H1 (cell line): ENCODE data around the gene PORCN. TPM values are rescaled to one million over a fixed set of nuclear protein-coding genes. Genes with fewer than 3 reads are reported as not detected.

Source experiments
- CTCF ChIA-PET: fragments of 300-600 bp; sonication (Branson Sonifier 250); formaldehyde crosslinking; loops from one replicate; lab custom pipeline; 2021; ENCODE audit not compliant: partially characterized antibody; lab: Charles Lee
- POLR2A ChIA-PET: fragments of 300-600 bp; sonication (Branson Sonifier 250); formaldehyde crosslinking; loops from one replicate; lab custom pipeline; 2021; ENCODE audit warnings: inconsistent platforms; ENCODE audit not compliant: partially characterized antibody; lab: Charles Lee
- DNase-seq, 2 experiments: peaks; one replicate each; pipeline versions ENCODE4 v3.0.0 to v3.0.0-alpha.2; 2010 to 2022; ENCODE audit warnings: low spot score in 2 of 2, low read depth in 1 of 2, mixed read lengths in 1 of 2
- FAIRE-seq: peaks from 2 replicates; lab custom pipeline; 2011; peaks lifted over from hg19 to GRCh38; lab: Jason Lieb, UNC
- H2AFZ ChIP-seq: 2 replicates; pipeline ENCODE4 v1.8.1; 2012; ENCODE audit warnings: low read length, inconsistent platforms
- H2AK5ac ChIP-seq: 2 replicates; pipeline ENCODE4 v1.6.1; 2013; ENCODE audit warnings: low read depth, low read length
- H2BK120ac ChIP-seq: replicated peaks from 2 replicates; pipeline ENCODE3; 2013; ENCODE audit warnings: low read depth, low read length, inconsistent platforms
- H2BK12ac ChIP-seq: 2 replicates; pipeline ENCODE4 v1.6.1; 2013; ENCODE audit warnings: low read depth, low read length
- H2BK15ac ChIP-seq: 2 replicates; pipeline ENCODE4 v1.6.1; 2013; ENCODE audit warnings: low read length
- H2BK20ac ChIP-seq: 2 replicates; pipeline ENCODE4 v1.6.1; 2013; ENCODE audit warnings: low read length
- H2BK5ac ChIP-seq: 2 replicates; pipeline ENCODE4 v1.6.1; 2013; ENCODE audit warnings: low read depth, low read length
- H3K14ac ChIP-seq: 2 replicates; pipeline ENCODE4 v1.6.1; 2013; ENCODE audit warnings: inconsistent platforms; ENCODE audit not compliant: insufficient read length
- H3K18ac ChIP-seq: 2 replicates; pipeline ENCODE4 v1.6.1; 2013; ENCODE audit warnings: low read length; ENCODE audit errors: extremely low read depth
- H3K23ac ChIP-seq: 2 replicates; pipeline ENCODE4 v1.6.1; 2013; ENCODE audit warnings: inconsistent platforms; ENCODE audit not compliant: insufficient read length
- H3K23me2 ChIP-seq: 2 replicates; pipeline ENCODE4 v1.6.1; 2013; ENCODE audit warnings: low read depth, low read length
- H3K27ac ChIP-seq: 2 replicates; pipeline ENCODE4 v1.6.1; 2011; ENCODE audit warnings: low read depth, low read length, inconsistent platforms
- H3K27me3 ChIP-seq, 4 experiments: replicated peaks in 1 of 4; 1 replicate in 1 of 4; 2 replicates in 3 of 4; pipeline versions ENCODE4 v1.6.1 to v1.8.1; 2011 to 2013; ENCODE audit warnings: low read length in 3 of 4, mild to moderate bottlenecking in 3 of 4, inconsistent platforms in 2 of 4, mixed read lengths in 2 of 4, moderate library complexity in 1 of 4; ENCODE audit not compliant: control insufficient read depth in 3 of 4, insufficient read depth in 3 of 4; ENCODE audit errors: extremely low read depth in 1 of 4
- H3K36me3 ChIP-seq, 4 experiments: 2 replicates each; pipeline versions ENCODE4 v1.6.1 to v1.8.1; 2011 to 2013; ENCODE audit warnings: mild to moderate bottlenecking in 4 of 4, low read length in 3 of 4, moderate library complexity in 2 of 4, control low read depth in 1 of 4, inconsistent platforms in 1 of 4; ENCODE audit not compliant: insufficient read depth in 4 of 4, control insufficient read depth in 2 of 4
- H3K4ac ChIP-seq: replicated peaks from 2 replicates; pipeline ENCODE3; 2013; ENCODE audit warnings: low read length, low read depth, mixed read lengths, inconsistent platforms; ENCODE audit not compliant: insufficient read length
- H3K4me1 ChIP-seq, 4 experiments: replicated peaks in 1 of 4; 1 replicate in 1 of 4; 2 replicates in 3 of 4; pipeline versions ENCODE4 v1.6.1 to v1.8.1; 2011 to 2013; ENCODE audit warnings: low read length in 3 of 4, inconsistent platforms in 2 of 4, mixed read lengths in 1 of 4; ENCODE audit not compliant: insufficient read depth in 4 of 4, control insufficient read depth in 3 of 4
- H3K4me2 ChIP-seq, 2 experiments: 2 replicates each; pipeline versions ENCODE4 v1.6.1 to v1.8.1; 2011 to 2013; ENCODE audit warnings: low read depth in 2 of 2, low read length in 2 of 2, control low read depth in 1 of 2, inconsistent platforms in 1 of 2, mild to moderate bottlenecking in 1 of 2; ENCODE audit not compliant: insufficient read depth in 1 of 2
- H3K4me3 ChIP-seq, 4 experiments: fragments of 200-600, 300-600 bp in 1 of 4; sonication (generic), shearing (Covaris generic), sonication (Bioruptor Twin) in 1 of 4; 2 replicates each; pipeline versions ENCODE4 v1.5.1 to v1.8.1; 2011 to 2016; ENCODE audit warnings: low read length in 4 of 4, low read depth in 3 of 4, control low read depth in 2 of 4, inconsistent platforms in 2 of 4, mild to moderate bottlenecking in 2 of 4, mixed read lengths in 1 of 4, moderate library complexity in 1 of 4; ENCODE audit not compliant: insufficient read depth in 2 of 4; ENCODE audit errors: extremely low read depth in 1 of 4
- H3K56ac ChIP-seq: replicated peaks from 2 replicates; pipeline ENCODE3; 2013; ENCODE audit warnings: low read depth, mild to moderate bottlenecking, mixed read lengths, low read length, inconsistent platforms; ENCODE audit not compliant: insufficient read length
- H3K79me1 ChIP-seq: 2 replicates; pipeline ENCODE4 v1.6.1; 2013; ENCODE audit warnings: low read depth, low read length, control low read depth
- H3K79me2 ChIP-seq, 2 experiments: 2 replicates each; pipeline versions ENCODE4 v1.6.1 to v1.8.1; 2012 to 2013; ENCODE audit warnings: low read length in 2 of 2, mild to moderate bottlenecking in 2 of 2, inconsistent platforms in 1 of 2; ENCODE audit not compliant: insufficient read depth in 2 of 2, control insufficient read depth in 1 of 2
- H3K9ac ChIP-seq, 4 experiments: replicated peaks in 1 of 4; 1 replicate in 1 of 4; 2 replicates in 3 of 4; pipeline versions ENCODE4 v1.6.1 to v1.8.1; 2011 to 2013; ENCODE audit warnings: low read depth in 3 of 4, low read length in 3 of 4, control low read depth in 2 of 4, mild to moderate bottlenecking in 2 of 4, moderate library complexity in 2 of 4, inconsistent platforms in 1 of 4; ENCODE audit errors: extremely low read depth in 1 of 4
- H3K9me3 ChIP-seq, 2 experiments: 2 replicates each; pipeline versions ENCODE4 v1.6.1 to v1.8.1; 2012 to 2013; ENCODE audit warnings: mild to moderate bottlenecking in 2 of 2, moderate library complexity in 2 of 2, control low read depth in 1 of 2, inconsistent platforms in 1 of 2, low read depth in 1 of 2, low read length in 1 of 2, mixed read lengths in 1 of 2; ENCODE audit not compliant: insufficient read depth in 2 of 2
- H4K20me1 ChIP-seq, 2 experiments: replicated peaks in 1 of 2; 2 replicates each; pipeline versions ENCODE3 to v1.8.1; 2011 to 2013; ENCODE audit warnings: inconsistent platforms in 2 of 2, low read length in 2 of 2, mild to moderate bottlenecking in 1 of 2; ENCODE audit not compliant: insufficient read depth in 2 of 2, control insufficient read depth in 1 of 2
- H4K5ac ChIP-seq: 2 replicates; pipeline ENCODE4 v1.6.1; 2013; ENCODE audit warnings: low read length, low read depth, mixed read lengths, inconsistent platforms; ENCODE audit not compliant: insufficient read length
- H4K8ac ChIP-seq: 2 replicates; pipeline ENCODE4 v1.8.0; 2013; ENCODE audit warnings: mild to moderate bottlenecking, moderate library complexity, low read length, inconsistent platforms; ENCODE audit not compliant: insufficient read depth; ENCODE audit errors: extremely low read depth
- H4K91ac ChIP-seq: replicated peaks from 2 replicates; pipeline ENCODE3; 2013; ENCODE audit warnings: low read length, mixed read lengths, inconsistent platforms; ENCODE audit not compliant: insufficient read length
- CHD1 ChIP-seq: IDR thresholded peaks from 2 replicates; pipeline ENCODE4 v1.6.1; 2012; ENCODE audit warnings: low read depth, low read length, improper control_type of control experiment
- CTBP2 ChIP-seq: IDR thresholded peaks from 2 replicates; pipeline ENCODE4 v1.7.0; 2011; ENCODE audit warnings: borderline replicate concordance, mild to moderate bottlenecking, moderate library complexity, mixed read lengths, low read length; ENCODE audit not compliant: insufficient read depth, insufficient read length
- KDM5A ChIP-seq: fragments of 200-600 bp; IDR thresholded peaks from 2 replicates; pipeline ENCODE4 v1.7.1; 2012; ENCODE audit warnings: mild to moderate bottlenecking, low read length, inconsistent platforms, mixed read lengths
- RBBP5 ChIP-seq: IDR thresholded peaks from 2 replicates; pipeline ENCODE4 v1.7.1; 2012; ENCODE audit warnings: low read depth, mild to moderate bottlenecking, inconsistent platforms, low read length, moderate library complexity, borderline replicate concordance
- RFX5 ChIP-seq: IDR thresholded peaks from 2 replicates; pipeline ENCODE4 v1.6.1; 2011; ENCODE audit warnings: low read depth, low read length, improper control_type of control experiment, borderline replicate concordance
- SIRT6 ChIP-seq: IDR thresholded peaks from one replicate; pipeline ENCODE4 v1.7.1; 2012; ENCODE audit warnings: low read length, inconsistent platforms
- SP1 ChIP-seq: IDR thresholded peaks from 2 replicates; pipeline ENCODE4 v1.6.1; 2011; ENCODE audit warnings: low read depth, low read length
- TAF7 ChIP-seq: optimal IDR thresholded peaks from 2 replicates; pipeline ENCODE3; 2011; ENCODE audit warnings: low read depth, mild to moderate bottlenecking, inconsistent platforms, low read length, moderate library complexity, borderline replicate concordance
- TEAD4 ChIP-seq: IDR thresholded peaks from 2 replicates; pipeline ENCODE4 v1.6.1; 2012; ENCODE audit warnings: low read depth, low read length, inconsistent platforms, mixed read lengths
- YY1 ChIP-seq: IDR thresholded peaks from 2 replicates; pipeline ENCODE4 v1.6.1; 2011; ENCODE audit warnings: low read depth, mild to moderate bottlenecking, low read length
- WGBS, 2 experiments: shearing (Covaris generic) in 1 of 2; methylation state at CpG; one replicate each; pipeline versions ENCODE4 v1.1.6 to v1.1.7; 2013 to 2015; ENCODE audit warnings: low lambda C conversion rate in 2 of 2, mixed read lengths in 2 of 2, inconsistent platforms in 1 of 2, low coverage in 1 of 2, missing lambda C conversion rate in 1 of 2; ENCODE audit not compliant: insufficient replicate concordance in 2 of 2, insufficient coverage in 1 of 2, insufficient read length in 1 of 2; ENCODE audit errors: extremely low coverage in 1 of 2, missing lambda C conversion rate in 1 of 2; 5-methylcytosine and 5-hydroxymethylcytosine counted together
- polyA plus RNA-seq, 7 experiments: library from polyadenylated mRNA; depleted of rRNA in 3 of 7; stranded (reverse) in 5 of 7; unstranded in 2 of 7; fragments of >200 nt in 5 of 7; fragments of 200-250 nt in 2 of 7; gene quantifications; 1 replicate in 5 of 7; 2 replicates in 1 of 7; 4 replicates in 1 of 7; pipeline versions ENCODE4 v1.2.1 to v1.2.3, GENCODE V29; 2011 to 2013; ENCODE audit warnings: missing spikeins in 2 of 7, mixed read lengths in 2 of 7
- total RNA-seq: library from RNA; stranded (reverse); fragmentation: NEBNext Ultra II Directional; extraction: Animal tissue kit (Norgen Biotek cat#: 25700); gene quantifications from 2 replicates; pipeline ENCODE4 v1.2.1, GENCODE V29; 2021
- TF ChIP-seq, protein P1 (sequence below): IDR thresholded peaks from 2 replicates; pipeline ENCODE4 v1.6.1; 2012; ENCODE audit warnings: inconsistent platforms

PORCN gene
- total and polyA plus RNA-seq, 2 of the 8 experiments (the other 6 are each of a cell fraction or from before 2014, with no cell fraction given), result 14.6 to 34.1 TPM

DNA sequence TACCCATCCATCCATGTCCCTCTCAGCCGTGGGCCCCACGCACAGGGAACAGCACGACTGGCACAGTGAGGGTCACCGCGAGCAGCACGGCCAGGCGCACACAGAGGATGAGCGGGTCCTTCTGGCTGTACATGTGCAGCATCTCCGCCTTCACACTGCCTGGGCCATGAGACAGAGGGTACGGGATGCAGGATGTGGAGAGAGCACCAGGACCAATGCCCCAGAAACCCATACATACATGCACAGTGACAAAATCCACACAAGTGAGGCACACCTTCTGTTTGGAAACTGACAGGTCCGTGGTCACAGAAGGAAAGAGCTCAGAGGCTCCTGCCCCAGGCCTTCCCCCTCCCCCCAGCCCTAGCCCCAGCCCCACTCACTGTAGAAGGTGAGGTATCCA, 48.2 kb upstream of the PORCN start:
- 100% methylated on average over 3 of the region's 11 CpGs; no CpG with 5 or more reads in 1 of the 2 experiments for WGBS, 2 experiments

More for the DNA sequence above, 48.2 kb upstream of the PORCN start:
- no peak overlapping the region for H3K14ac ChIP-seq
- no peak for DNase-seq
- H3K4me1 ChIP-seq, result no peaks in the 10 kb centered on the region
- ChIA-PET CTCF (no interaction called here), POLR2A (no interaction called here)
- H2AK5ac ChIP-seq, result no peak overlapping the region
- H3K36me3 ChIP-seq, result peaks cover 0 to 13% (median 5%) of the 10 kb centered on the region in 4 experiments; a peak in 5 of 8 replicates
- H3K18ac ChIP-seq, result no peak overlapping the region
- H4K8ac ChIP-seq, result no peak overlapping the region
- no peak overlapping the region for H2BK20ac ChIP-seq
- H3K4me2 ChIP-seq, result no peak overlapping the region
- H4K5ac ChIP-seq, result no peak overlapping the region
- H4K91ac ChIP-seq, result no peak overlapping the region
- no peak overlapping the region for H2AFZ ChIP-seq
- no peak for FAIRE-seq
- H3K79me2 ChIP-seq, result peaks cover 0 to 5% of the 10 kb centered on the region in 2 experiments; a peak in 1 of 4 replicates
- H2BK120ac ChIP-seq, result no peak overlapping the region
- H2BK5ac ChIP-seq, result no peak overlapping the region
- no peaks in the 10 kb centered on the region for H3K9me3 ChIP-seq
- H3K4me3 ChIP-seq, result no peak overlapping the region
- 0 out of 2 replicates have a peak, but pooled peaks cover 2% of the 10 kb centered on the region for H3K79me1 ChIP-seq
- H3K27me3 ChIP-seq, result no peaks in the 10 kb centered on the region
- H3K9ac ChIP-seq, result no peak overlapping the region
- no peak overlapping the region for H2BK12ac ChIP-seq
- H3K4ac ChIP-seq, result no peak overlapping the region
- H2BK15ac ChIP-seq, result no peak overlapping the region
- H3K23me2 ChIP-seq, result no peaks in the 10 kb centered on the region
- no peak overlapping the region for H3K56ac ChIP-seq
- H4K20me1 ChIP-seq, result peaks cover 0 to 1% of the 10 kb centered on the region in 2 experiments
- no peak overlapping the region for H3K23ac ChIP-seq
- H3K27ac ChIP-seq, result no peak overlapping the region
- TF ChIP-seq, protein P1, sequence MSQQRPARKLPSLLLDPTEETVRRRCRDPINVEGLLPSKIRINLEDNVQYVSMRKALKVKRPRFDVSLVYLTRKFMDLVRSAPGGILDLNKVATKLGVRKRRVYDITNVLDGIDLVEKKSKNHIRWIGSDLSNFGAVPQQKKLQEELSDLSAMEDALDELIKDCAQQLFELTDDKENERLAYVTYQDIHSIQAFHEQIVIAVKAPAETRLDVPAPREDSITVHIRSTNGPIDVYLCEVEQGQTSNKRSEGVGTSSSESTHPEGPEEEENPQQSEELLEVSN, result no peak
- TF ChIP-seq TAF7, result no peak
- no peak for TF ChIP-seq SP1
- no peak for TF ChIP-seq SIRT6
- no peak for TF ChIP-seq TEAD4
- no peak for TF ChIP-seq CTBP2
- no peak for TF ChIP-seq CHD1
- TF ChIP-seq RBBP5, result no peak
- no peak for TF ChIP-seq KDM5A
- TF ChIP-seq RFX5, result no peak
- TF ChIP-seq YY1, result no peak
